HG03045 (cell line): ENCODE data around the gene SHROOM1.

Source experiments
- ATAC-seq: cut with Tn5 transposase; IDR thresholded peaks from one replicate; pipeline ENCODE4 v1.9.1; 2021; ENCODE audit warnings: mild to moderate bottlenecking, moderate library complexity; ENCODE audit not compliant: unreplicated experiment

SHROOM1 gene

DNA sequence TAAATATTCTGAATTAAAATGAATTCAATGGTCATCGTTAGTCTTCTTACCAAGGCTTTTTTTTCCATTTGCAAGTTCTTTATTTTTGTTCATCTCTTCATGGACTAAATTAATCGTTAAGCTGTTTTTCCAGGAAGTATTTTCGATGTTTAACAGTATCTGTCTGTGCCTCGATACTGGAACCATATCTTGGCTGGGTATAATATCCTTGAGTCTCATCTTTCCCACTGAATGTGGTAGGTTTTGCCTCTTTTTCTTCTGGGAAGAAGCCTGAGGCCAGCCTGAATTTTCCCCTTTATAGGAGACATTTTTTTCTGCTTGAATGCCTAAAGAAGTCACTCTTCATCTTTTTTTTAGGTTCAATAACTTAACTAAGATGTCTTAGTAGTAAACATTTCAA is 49.4 kb downstream of the SHROOM1 start:
- no peak for ATAC-seq

- no peak for ATAC-seq
Measured at GRCh38 chr5:132780577-132780976, 49.9 kb downstream of the SHROOM1 start.

DNA sequence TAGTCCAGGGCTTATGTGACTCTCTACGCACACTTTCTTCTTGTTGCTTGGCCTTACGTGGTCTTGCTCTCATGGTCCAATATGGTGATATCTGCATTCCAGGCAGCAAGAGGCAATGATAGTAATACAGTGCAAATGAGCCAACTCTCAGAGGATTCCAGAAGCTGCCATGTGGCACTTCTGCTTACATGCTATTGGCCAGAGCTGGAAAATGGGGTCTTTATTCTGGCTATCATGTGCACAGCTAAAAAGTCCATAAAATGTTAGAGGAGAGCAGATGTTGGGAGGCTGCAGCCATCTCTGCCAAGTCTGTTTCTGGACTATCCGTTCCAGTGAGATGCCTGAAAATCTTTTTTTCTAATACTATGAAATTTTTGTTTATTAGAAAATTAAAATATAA is 50.5 kb downstream of the SHROOM1 start:
- no peak for ATAC-seq

DNA sequence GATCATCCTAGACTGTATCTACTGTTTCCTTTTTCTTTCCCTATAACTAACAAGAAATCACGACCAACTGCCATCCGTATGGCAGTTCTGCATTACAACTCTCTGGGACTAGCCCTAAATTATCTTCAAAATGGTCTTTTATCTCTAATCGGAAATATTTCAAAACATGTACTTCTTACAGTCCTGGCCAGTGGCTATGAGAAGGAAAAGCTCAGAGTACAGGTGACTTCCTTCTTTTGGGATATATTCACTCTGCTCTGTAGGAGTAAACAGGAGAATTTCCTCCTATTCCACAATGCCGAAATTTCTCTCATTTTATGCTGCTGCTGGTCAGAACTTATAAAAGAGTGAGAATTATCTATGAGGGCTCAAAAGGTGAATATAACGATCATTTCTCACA is 51.6 kb downstream of the SHROOM1 start:
- ATAC-seq, result no peak

GRCh38 chr5:132778129-132778528 is 52.3 kb downstream of the SHROOM1 start:
- ATAC-seq, result no peak

DNA sequence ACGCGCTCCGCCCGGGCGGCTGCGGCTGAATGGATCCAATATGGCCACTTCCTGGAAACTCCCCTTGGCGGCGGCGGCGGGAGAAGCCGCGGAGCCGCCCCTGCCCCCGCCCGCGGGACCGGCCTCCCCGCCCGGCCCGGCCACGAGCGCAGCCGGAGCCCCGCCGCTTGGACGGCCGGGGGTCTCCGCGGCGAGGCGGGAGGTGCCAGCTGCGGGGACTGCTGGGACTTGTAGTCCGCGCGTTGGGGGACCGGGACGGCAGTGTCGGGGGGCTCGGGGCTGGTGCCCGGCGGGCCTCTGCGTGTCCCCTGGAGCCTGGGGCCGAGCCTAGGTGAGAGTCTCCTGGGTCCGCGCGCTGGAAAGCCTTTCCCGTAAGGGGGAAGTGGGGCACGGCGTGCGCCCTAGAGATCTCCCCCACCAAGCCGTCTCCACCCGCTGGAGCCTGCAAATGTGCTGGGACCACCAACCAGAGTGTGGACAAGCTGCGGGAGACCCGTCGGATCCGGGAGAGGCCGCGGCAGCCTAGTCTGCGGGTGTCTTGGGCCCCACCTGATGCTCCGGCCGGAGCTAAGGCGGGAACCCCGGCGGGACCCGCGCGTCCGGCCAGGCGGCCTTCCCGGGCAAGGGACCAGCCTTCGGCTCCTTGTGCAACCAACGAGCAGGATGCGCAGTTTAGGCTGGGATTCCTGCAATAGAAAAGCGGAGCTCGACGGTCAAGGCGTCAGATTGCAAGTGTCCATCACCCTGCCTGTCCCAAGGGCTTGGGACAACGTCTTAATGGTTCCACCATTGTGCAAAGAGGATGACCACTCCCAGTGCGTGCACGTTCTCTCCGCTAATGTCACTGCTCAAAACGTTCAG is 53.0 kb downstream of the SHROOM1 start, which contains the start of gene SEPTIN8:
TSS of gene SEPTIN8 (minus strand) at position 31 of the 861 bp plus-strand sequence. CDS start 102 bp downstream, outside the sequence.
- ATAC-seq, result peak; percentile 54

- peak; percentile 34 for ATAC-seq
Measured at GRCh38 chr5:132776938-132777208, 53.6 kb downstream of the SHROOM1 start.

DNA sequence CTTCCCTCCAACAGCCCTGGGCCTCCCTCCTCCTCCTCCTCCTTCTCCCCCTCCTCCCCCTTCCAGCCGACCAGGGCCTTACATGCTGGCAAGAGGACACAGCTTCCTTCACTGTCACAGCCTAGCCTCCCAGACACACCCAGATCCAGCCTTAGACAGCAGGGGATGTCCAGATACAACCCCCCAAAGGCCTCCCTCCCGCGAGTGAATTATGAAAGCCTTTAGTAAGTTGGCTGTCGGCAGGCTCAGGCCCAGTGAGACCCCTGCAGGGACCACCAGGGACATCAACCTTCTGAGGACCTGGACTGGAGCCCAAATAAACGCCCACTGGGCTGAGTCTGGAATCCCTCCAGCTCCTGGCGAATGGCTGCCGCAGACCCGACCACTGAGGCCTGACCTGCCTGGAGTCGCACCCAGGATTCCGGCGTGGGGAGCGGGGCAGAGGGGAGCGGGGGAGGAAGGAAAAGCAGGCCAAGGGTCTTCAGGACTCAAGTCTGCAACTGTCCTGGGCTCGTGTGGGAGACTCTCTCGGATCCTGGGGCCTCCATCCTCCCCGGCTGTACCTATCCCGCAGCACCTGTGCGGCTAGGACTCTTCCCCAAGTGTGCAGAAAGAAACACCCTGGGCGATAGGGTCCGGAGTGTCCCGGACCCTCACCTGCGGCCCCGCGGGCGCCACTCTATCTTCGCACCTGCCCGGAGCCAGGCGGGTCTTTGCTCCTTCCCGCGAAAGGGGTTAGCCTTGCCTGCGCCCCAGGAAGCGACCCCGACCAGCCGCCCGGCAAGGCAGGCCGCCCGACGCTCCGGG is 54.1 kb downstream of the SHROOM1 start:
- ATAC-seq, result no peak

DNA sequence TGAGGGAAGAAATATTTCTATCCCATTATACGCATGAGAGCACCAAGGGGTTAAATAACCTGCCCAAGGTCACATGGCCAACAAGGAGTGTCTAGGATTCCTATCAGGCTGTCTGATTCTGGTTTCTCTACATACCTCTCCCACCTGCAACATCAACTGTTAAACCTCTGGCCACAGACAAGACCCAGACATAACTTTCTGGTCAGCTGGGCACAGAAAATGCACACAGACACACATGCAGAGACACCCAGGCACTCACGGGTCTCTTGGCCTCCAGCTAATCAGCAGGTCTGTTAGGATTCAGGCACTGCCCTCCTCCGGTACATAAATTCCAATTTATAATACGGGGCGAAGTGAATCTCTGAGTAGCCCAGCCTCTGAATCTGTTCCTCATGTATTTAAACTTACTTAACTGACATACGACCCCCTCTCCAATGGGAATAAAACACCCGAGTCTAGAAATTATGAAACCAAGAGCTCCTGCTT is 54.9 kb downstream of the SHROOM1 start:
- no peak for ATAC-seq

DNA sequence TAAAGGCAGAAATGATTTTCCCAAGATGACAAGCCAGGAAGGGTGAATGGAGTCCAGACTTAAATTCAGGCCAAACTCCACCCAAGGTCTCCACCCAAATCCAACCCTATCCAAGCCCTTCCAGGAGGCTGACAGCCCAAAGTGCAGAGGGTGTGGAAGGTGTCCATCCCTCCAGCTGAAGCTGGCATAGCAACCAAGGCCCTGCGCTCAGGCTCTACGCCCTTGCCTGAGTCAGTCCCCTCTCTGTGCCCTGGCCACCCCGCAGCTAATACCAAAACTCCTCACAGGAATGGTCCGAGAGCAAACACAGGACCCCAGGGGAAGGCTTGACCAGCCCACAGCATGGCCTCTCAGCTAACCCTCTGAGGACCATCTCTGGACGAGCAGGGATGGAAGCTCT is 55.6 kb downstream of the SHROOM1 start:
- ATAC-seq, result no peak

- no peak for ATAC-seq
Measured at GRCh38 chr5:132774406-132774805, 56.0 kb downstream of the SHROOM1 start.

- ATAC-seq, result no peak
Measured at GRCh38 chr5:132773601-132774355, 56.7 kb downstream of the SHROOM1 start.

GRCh38 chr5:132773114-132773513 is 57.3 kb downstream of the SHROOM1 start:
- no peak for ATAC-seq

DNA sequence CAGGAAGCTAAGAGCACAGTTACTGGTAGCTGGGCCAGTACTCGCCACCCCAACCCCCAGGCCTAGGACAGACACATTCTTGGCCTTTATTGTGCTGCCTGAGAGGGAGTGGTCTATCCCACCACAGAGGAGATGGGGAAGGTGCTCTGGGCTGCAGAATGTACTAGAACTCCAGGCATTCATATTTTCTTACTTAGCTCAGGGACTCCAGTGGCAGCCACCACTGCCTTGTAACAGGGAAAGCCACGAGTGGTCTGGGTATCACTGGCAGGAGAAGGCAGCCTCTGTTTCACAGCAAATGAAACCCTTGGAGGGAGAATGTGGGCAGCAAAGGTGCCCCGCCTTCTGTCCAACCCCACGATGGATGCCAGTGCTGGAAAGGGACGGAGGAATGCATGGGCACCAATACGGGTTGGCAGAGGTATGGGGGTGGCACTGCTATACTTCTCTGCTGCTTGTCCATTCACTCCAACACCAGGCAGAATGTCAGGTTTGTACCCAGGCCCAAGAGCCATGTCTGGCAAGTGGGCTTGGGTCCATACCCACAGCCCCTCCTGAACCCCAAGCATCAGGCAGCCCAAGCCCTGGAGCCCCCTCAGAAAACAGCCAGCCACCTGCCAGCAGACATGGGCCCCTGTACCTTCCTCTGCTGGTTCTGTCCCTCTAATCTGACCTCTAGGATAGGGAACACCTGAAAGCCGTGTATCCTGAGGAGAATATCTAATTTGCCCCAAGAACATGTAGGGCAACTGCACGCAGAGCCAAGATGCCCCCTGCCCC is 58.0 kb downstream of the SHROOM1 start:
- ATAC-seq, result no peak
